Mucosa of rectum (tissue), 2 donors: ENCODE data around the gene MAPKAP1.

Experiments
- H3K27ac ChIP-seq, 2 donors: one replicate each; pipeline ENCODE4 v1.7.0; 2013; ENCODE audit warnings: inconsistent platforms in 2 of 2, low read depth in 2 of 2, low read length in 2 of 2
- H3K27me3 ChIP-seq, 2 donors: one replicate each; pipeline ENCODE4 v1.7.0; 2013; ENCODE audit warnings: low read length in 2 of 2; ENCODE audit not compliant: control insufficient read depth in 2 of 2, insufficient read depth in 2 of 2
- H3K36me3 ChIP-seq, 2 donors: one replicate each; pipeline ENCODE4 v1.7.0; 2013; ENCODE audit warnings: low read length in 2 of 2; ENCODE audit not compliant: control insufficient read depth in 2 of 2, insufficient read depth in 2 of 2
- H3K4me1 ChIP-seq, 2 donors: one replicate each; pipeline ENCODE4 v1.7.0; 2013; ENCODE audit warnings: low read length in 2 of 2, mild to moderate bottlenecking in 1 of 2; ENCODE audit not compliant: control insufficient read depth in 2 of 2, insufficient read depth in 2 of 2
- H3K4me3 ChIP-seq, 2 donors: one replicate each; pipeline ENCODE4 v1.7.0; 2013; ENCODE audit warnings: low read length in 2 of 2
- H3K9ac ChIP-seq, 2 donors: one replicate each; pipeline ENCODE4 v1.7.0; 2013; ENCODE audit warnings: low read length in 2 of 2, low read depth in 1 of 2, mild to moderate bottlenecking in 1 of 2
- H3K9me3 ChIP-seq, 2 donors: one replicate each; pipeline ENCODE4 v1.7.0; 2013; ENCODE audit warnings: low read length in 2 of 2; ENCODE audit not compliant: control insufficient read depth in 2 of 2
- donor health status: healthy.
- donor health status: Normal muscosa, but diverticular disease.

The MAPKAP1 gene

GRCh38 chr9:125634040-125634717 is 72.8 kb downstream of the MAPKAP1 start:
- no peaks in the 10 kb centered on the region for H3K9me3 ChIP-seq
- H3K27ac ChIP-seq: no peak overlapping the region
- H3K4me3 ChIP-seq: no peak overlapping the region
- H3K27me3 ChIP-seq: no peaks in the 10 kb centered on the region
- no peak overlapping the region for H3K9ac ChIP-seq
- H3K36me3 ChIP-seq: no peaks in the 10 kb centered on the region
- peaks cover 19 to 20% of the 10 kb centered on the region in 2 donors for H3K4me1 ChIP-seq

DNA sequence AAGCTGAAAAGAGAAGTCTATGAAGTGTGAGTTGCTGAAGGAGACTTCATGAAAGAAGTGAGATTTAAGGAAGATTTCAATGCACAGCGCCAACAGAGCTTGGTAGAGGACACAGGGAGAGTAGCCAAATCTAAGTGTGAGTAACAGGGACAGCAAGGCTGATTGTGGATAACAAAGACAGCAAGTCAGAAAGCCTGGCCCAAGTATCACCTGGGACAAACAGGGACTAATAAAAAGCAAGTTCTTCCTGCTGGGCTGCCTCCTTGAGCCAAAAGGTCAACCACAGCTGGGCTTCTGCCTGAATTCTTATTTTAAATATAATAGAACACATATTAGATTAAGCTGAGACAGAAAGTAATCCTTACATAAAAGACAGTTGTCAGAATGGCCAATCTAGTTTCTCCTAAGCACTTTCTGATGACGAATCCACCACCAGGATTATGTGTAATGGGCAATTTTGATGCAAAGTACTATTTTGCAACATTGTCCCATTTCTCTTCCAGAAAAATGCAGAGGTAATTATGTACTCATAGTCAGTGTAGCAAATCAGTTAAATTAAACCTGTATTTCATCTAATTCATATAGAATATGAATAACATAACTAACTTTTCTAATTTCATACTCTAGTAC is 73.8 kb downstream of the MAPKAP1 start:
- Histone ChIP-seq H3K4me1 (peaks cover 19 to 22% of the 10 kb centered on the region in 2 donors), H3K9ac (no peak overlapping the region), H3K4me3 (peak overlapping the region in 1 of 2 donors; percentile 29), H3K27me3 (no peaks in the 10 kb centered on the region), H3K9me3 (no peaks in the 10 kb centered on the region), H3K36me3 (no peaks in the 10 kb centered on the region), H3K27ac (no peak overlapping the region)

GRCh38 chr9:125632321-125633115 is 74.5 kb downstream of the MAPKAP1 start:
- H3K27me3 ChIP-seq: no peaks in the 10 kb centered on the region
- no peaks in the 10 kb centered on the region for H3K36me3 ChIP-seq
- peaks cover 19 to 22% of the 10 kb centered on the region in 2 donors for H3K4me1 ChIP-seq
- peak overlapping the region in 1 of 2 donors; percentile 49 for H3K27ac ChIP-seq
- no peaks in the 10 kb centered on the region for H3K9me3 ChIP-seq
- peak overlapping the region in 1 of 2 donors; percentile 29 for H3K4me3 ChIP-seq
- no peak overlapping the region for H3K9ac ChIP-seq

DNA sequence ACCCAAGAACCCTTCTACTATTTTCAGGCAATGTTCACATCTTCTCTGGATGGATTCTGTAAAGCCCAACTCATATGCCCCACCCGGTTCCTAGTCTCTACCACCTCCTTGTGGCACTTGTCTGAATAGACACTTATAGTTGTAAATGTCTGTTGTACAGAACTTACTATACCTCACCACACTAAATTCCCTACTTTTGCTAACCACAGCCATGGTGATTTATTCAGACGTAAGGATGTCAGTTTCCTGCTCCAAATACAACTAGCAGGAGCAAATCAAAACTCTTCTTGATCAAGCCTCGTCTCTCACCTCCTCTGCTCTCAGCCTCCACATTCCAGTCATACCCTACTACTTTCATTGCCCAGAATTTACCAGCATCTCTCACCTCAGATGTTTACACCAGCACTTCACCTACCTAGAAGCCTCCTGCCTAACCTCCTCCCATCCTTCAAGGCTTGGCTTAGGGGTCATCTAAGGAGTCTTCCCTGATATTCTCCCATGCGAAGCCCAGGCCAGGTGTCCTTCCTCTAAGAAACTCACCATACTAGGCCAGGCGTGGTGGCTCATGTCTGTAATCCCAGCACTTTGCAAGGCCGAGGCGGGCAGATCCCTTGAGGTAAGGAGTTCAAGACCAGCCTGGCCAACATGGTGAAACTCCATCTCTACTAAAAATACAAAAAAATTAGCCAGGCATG is 75.5 kb downstream of the MAPKAP1 start:
- Histone ChIP-seq H3K36me3 (no peaks in the 10 kb centered on the region), H3K27me3 (no peaks in the 10 kb centered on the region), H3K4me1 (peaks cover 17 to 22% of the 10 kb centered on the region in 2 donors), H3K4me3 (no peak overlapping the region), H3K9me3 (no peaks in the 10 kb centered on the region), H3K9ac (no peak overlapping the region), H3K27ac (no peak overlapping the region)

GRCh38 chr9:125630436-125630835 is 76.6 kb downstream of the MAPKAP1 start:
- H3K4me3 ChIP-seq: no peak overlapping the region
- H3K4me1 ChIP-seq: peaks cover 16 to 22% of the 10 kb centered on the region in 2 donors
- H3K27ac ChIP-seq: no peak overlapping the region
- no peaks in the 10 kb centered on the region for H3K9me3 ChIP-seq
- H3K36me3 ChIP-seq: no peaks in the 10 kb centered on the region
- no peak overlapping the region for H3K9ac ChIP-seq
- H3K27me3 ChIP-seq: no peaks in the 10 kb centered on the region

DNA sequence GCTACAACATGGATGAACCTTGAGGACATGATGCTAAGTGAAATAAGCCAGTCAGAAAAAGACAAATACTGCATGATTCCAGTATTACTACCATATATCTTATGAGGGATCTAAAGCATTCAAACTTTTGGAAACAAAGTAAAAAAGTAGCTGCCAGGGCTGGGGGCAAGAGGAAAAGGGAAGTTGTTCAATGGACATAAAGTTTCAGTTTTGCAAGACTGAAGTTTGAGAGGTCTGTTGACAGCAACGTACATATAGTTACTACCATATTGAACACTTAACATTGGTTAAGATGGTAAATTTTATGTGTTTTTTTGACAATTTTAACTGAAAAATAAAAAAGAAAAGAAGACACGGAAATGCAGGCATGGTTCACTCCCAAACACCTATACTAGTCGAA is 77.6 kb downstream of the MAPKAP1 start:
- Histone ChIP-seq H3K36me3 (no peaks in the 10 kb centered on the region), H3K27me3 (no peaks in the 10 kb centered on the region), H3K9me3 (no peaks in the 10 kb centered on the region), H3K4me3 (no peak overlapping the region), H3K4me1 (peaks cover 13 to 22% of the 10 kb centered on the region in 2 donors), H3K27ac (no peak overlapping the region), H3K9ac (no peak overlapping the region)

DNA sequence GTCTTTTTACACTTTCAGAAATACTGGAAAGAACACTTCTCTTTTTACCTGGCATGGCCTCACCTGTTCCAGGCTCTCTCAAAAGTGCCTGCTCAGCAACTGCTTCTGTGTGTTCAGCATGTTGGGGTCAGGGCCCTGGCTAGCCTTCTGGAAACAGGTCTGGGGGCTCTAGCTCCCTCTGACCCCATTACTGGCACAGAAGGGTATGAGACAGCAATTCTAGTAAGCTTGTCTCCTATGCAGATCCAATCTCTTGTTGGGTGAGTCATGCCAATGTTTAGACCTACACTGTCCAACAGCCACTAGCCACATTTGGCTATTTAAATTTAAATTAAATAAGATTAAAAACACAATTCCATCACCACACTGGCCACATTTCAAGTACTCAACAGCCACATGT is 80.8 kb downstream of the MAPKAP1 start:
- Histone ChIP-seq H3K4me1 (peaks cover 0 to 2% of the 10 kb centered on the region in 2 donors), H3K27me3 (no peaks in the 10 kb centered on the region), H3K9ac (no peak overlapping the region), H3K4me3 (no peak overlapping the region), H3K27ac (no peak overlapping the region), H3K9me3 (no peaks in the 10 kb centered on the region), H3K36me3 (no peaks in the 10 kb centered on the region)

DNA sequence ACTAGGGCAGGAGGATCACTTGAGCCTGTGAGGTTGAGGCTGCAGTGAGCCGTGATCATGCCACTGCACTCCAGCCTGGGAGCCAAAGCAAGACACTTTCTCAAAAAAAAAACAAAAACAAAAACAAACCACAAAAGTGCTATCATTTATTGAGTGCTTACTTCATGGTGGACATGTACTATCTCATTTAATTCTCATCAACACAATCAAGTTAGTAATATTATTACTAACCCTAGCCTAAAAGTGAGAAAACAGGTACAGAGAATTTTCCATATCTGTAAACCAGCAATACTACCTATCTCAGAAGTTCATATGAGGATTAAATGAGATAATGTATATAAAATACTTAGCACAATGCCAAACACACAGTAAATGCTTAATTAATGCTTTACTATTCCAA is 85.8 kb downstream of the MAPKAP1 start:
- Histone ChIP-seq H3K27ac (no peak overlapping the region), H3K9ac (no peak overlapping the region), H3K4me1 (no peaks in the 10 kb centered on the region), H3K9me3 (no peaks in the 10 kb centered on the region), H3K27me3 (no peaks in the 10 kb centered on the region), H3K4me3 (no peak overlapping the region), H3K36me3 (no peaks in the 10 kb centered on the region)

- Histone ChIP-seq H3K9ac (no peak overlapping the region), H3K27ac (no peak overlapping the region), H3K4me3 (no peak overlapping the region), H3K36me3 (no peaks in the 10 kb centered on the region), H3K4me1 (no peaks in the 10 kb centered on the region), H3K9me3 (no peaks in the 10 kb centered on the region), H3K27me3 (no peaks in the 10 kb centered on the region)
Measured at GRCh38 chr9:125620216-125620615, 86.8 kb downstream of the MAPKAP1 start.

GRCh38 chr9:125617087-125617486 is 89.9 kb downstream of the MAPKAP1 start:
- Histone ChIP-seq H3K36me3 (no peaks in the 10 kb centered on the region), H3K27me3 (no peaks in the 10 kb centered on the region), H3K4me1 (no peaks in the 10 kb centered on the region), H3K9me3 (no peaks in the 10 kb centered on the region), H3K9ac (no peak overlapping the region), H3K27ac (no peak overlapping the region), H3K4me3 (no peak overlapping the region)
